Nephron (organoid): Measurements from ENCODE around the gene LRRC43.

Source experiments
- H3K27ac Mint-ChIP-seq, 3 experiments: 2 replicates each; pipeline ENCODE4 v1.8.0; 2020; ENCODE audit warnings: mixed read lengths in 3 of 3, mild to moderate bottlenecking in 2 of 3, moderate library complexity in 1 of 3
- H3K27me3 Mint-ChIP-seq: 2 replicates; pipeline ENCODE4 v1.8.0; 2021; ENCODE audit warnings: low read depth, mild to moderate bottlenecking, moderate library complexity, mixed read lengths
- H3K36me3 Mint-ChIP-seq: 2 replicates; pipeline ENCODE4 v1.8.0; 2020; ENCODE audit warnings: low read depth, mixed read lengths
- H3K4me1 Mint-ChIP-seq: 2 replicates; pipeline ENCODE4 v1.8.0; 2020; ENCODE audit warnings: mixed read lengths
- H3K4me3 Mint-ChIP-seq, 3 experiments: 2 replicates each; pipeline ENCODE4 v1.8.0; 2020; ENCODE audit warnings: mild to moderate bottlenecking in 3 of 3, mixed read lengths in 3 of 3, moderate library complexity in 2 of 3
- H3K9me3 Mint-ChIP-seq: 2 replicates; pipeline ENCODE4 v1.8.0; 2020; ENCODE audit warnings: mixed read lengths
- CTCF ChIP-seq, 3 experiments: fragments of 200-600 bp; sonication (generic); IDR thresholded peaks; one replicate each; pipeline ENCODE4 v1.5.0; 2021; ENCODE audit warnings: antibody characterized with exemption in 3 of 3; ENCODE audit not compliant: unreplicated experiment in 3 of 3

LRRC43 gene

DNA sequence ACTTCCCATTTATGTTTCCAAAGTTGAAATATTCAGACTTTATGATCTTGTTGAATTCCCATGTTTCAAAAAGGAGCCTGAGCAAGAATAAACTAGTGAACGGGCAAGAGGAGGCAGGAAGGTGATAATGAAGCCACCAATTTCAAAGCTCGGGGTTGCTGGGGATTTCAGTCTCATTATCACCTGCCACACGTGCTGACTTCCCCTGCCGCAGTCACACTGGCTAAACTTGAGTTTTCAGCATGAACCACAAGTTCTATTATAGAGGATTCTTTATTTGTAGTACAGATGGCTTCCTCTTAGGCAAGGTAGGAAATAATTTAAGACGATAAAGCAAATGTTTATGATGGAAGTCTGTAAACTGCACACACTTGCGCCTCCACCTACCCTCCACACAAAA is 61.0 kb downstream of the LRRC43 start:
- Mint-ChIP-seq H3K4me1 (no peaks in the 10 kb centered on the region), H3K36me3 (peaks cover 47% of the 10 kb centered on the region), H3K27ac (no peak overlapping the region), H3K9me3 (no peaks in the 10 kb centered on the region), H3K27me3 (no peaks in the 10 kb centered on the region), H3K4me3 (no peak overlapping the region)
- no peak for TF ChIP-seq CTCF (IDR thresholded peaks at IDR 0.05; ENCODE audit: unreplicated experiment in 3 of 3)

GRCh38 chr12:122244565-122245371 is 61.8 kb downstream of the LRRC43 start:
- Mint-ChIP-seq H3K4me1 (no peaks in the 10 kb centered on the region), H3K36me3 (peaks cover 49% of the 10 kb centered on the region), H3K9me3 (no peaks in the 10 kb centered on the region), H3K4me3 (no peak overlapping the region), H3K27ac (no peak overlapping the region), H3K27me3 (no peaks in the 10 kb centered on the region)
- no peak for TF ChIP-seq CTCF (IDR thresholded peaks at IDR 0.05; ENCODE audit: unreplicated experiment in 3 of 3)

- Mint-ChIP-seq H3K4me1 (no peaks in the 10 kb centered on the region), H3K36me3 (peaks cover 47% of the 10 kb centered on the region), H3K27ac (no peak overlapping the region), H3K27me3 (no peaks in the 10 kb centered on the region), H3K4me3 (no peak overlapping the region), H3K9me3 (no peaks in the 10 kb centered on the region)
- no peak for TF ChIP-seq CTCF (IDR thresholded peaks at IDR 0.05; ENCODE audit: unreplicated experiment in 3 of 3)
These were observed 62.6 kb downstream of the LRRC43 start for GRCh38 chr12:122245553-122245952.

- Mint-ChIP-seq H3K27me3 (no peaks in the 10 kb centered on the region), H3K4me1 (no peaks in the 10 kb centered on the region), H3K27ac (no peak overlapping the region), H3K9me3 (no peaks in the 10 kb centered on the region), H3K4me3 (no peak overlapping the region), H3K36me3 (peaks cover 28% of the 10 kb centered on the region)
- TF ChIP-seq CTCF (IDR thresholded peaks at IDR 0.05; ENCODE audit: unreplicated experiment in 3 of 3): no peak
These were observed 67.1 kb downstream of the LRRC43 start for GRCh38 chr12:122250047-122250446.

- H3K27ac Mint-ChIP-seq: no peak overlapping the region
- no peak overlapping the region for H3K4me3 Mint-ChIP-seq
- no peak for TF ChIP-seq CTCF (IDR thresholded peaks at IDR 0.05; ENCODE audit: unreplicated experiment in 3 of 3)
- H3K36me3 Mint-ChIP-seq: peaks cover 28% of the 10 kb centered on the region
- no peaks in the 10 kb centered on the region for H3K27me3 Mint-ChIP-seq
- H3K9me3 Mint-ChIP-seq: no peaks in the 10 kb centered on the region
- H3K4me1 Mint-ChIP-seq: no peaks in the 10 kb centered on the region
These were observed 67.6 kb downstream of the LRRC43 start for GRCh38 chr12:122250536-122250935.
